A673 (cell line): ENCODE results near the gene SRPRA. TPM values are rescaled to one million over a fixed set of nuclear protein-coding genes. Genes with fewer than 3 reads are reported as not detected.

Experiments
- BruUV-seq: library from RNA; stranded (reverse); fragments of 400-500 nt; replicated peaks from 2 replicates; lab custom pipeline; 2021; lab: Mats Ljungman, UMichigan
- CTCF ChIA-PET: fragments of 300-600 bp; sonication (Branson Sonifier 250); formaldehyde crosslinking; loops from one replicate; lab custom pipeline; 2022; ENCODE audit warnings: antibody characterized with exemption; lab: Charles Lee
- POLR2A ChIA-PET: fragments of 300-600 bp; sonication (Branson Sonifier 250); formaldehyde crosslinking; loops from one replicate; lab custom pipeline; 2022; ENCODE audit warnings: antibody characterized with exemption; ENCODE audit not compliant: low non-redundant PET; lab: Charles Lee
- DNase-seq: peaks from one replicate; pipeline ENCODE4 v3.0.0-alpha.2; 2015; ENCODE audit warnings: low spot score
- H3K27ac ChIP-seq: fragments of 200-600 bp; sonication (generic); 2 replicates; pipeline ENCODE4 v1.5.1; 2016; ENCODE audit warnings: mixed run types, low read depth, mild to moderate bottlenecking, mixed read lengths, antibody characterized with exemption, low read length; ENCODE audit not compliant: poor library complexity, severe bottlenecking
- H3K27me3 ChIP-seq: fragments of 200-600 bp; sonication (generic); replicated peaks from 2 replicates; pipeline ENCODE4 v1.6.1; 2017; ENCODE audit warnings: mixed run types, low read depth, mild to moderate bottlenecking, mixed read lengths, antibody characterized with exemption, low read length; ENCODE audit not compliant: insufficient read depth, poor library complexity
- H3K36me3 ChIP-seq: fragments of 200-600 bp; sonication (generic); 2 replicates; pipeline ENCODE4 v1.6.1; 2016; ENCODE audit warnings: mixed run types, mild to moderate bottlenecking, mixed read lengths, antibody characterized with exemption, low read length; ENCODE audit not compliant: insufficient read depth, poor library complexity, severe bottlenecking
- H3K4me1 ChIP-seq: fragments of 200-600 bp; sonication (generic); 2 replicates; pipeline ENCODE4 v1.6.1; 2017; ENCODE audit warnings: mixed run types, mild to moderate bottlenecking, mixed read lengths, antibody characterized with exemption, low read length; ENCODE audit not compliant: insufficient read depth, poor library complexity, severe bottlenecking
- H3K4me3 ChIP-seq: fragments of 200-600 bp; sonication (generic); 2 replicates; pipeline ENCODE4 v1.5.1; 2016; ENCODE audit warnings: low read depth, mixed run types, mild to moderate bottlenecking, mixed read lengths, low read length; ENCODE audit not compliant: poor library complexity, severe bottlenecking
- H3K9me3 ChIP-seq: fragments of 200-600 bp; sonication (generic); 2 replicates; pipeline ENCODE4 v1.6.1; 2016; ENCODE audit warnings: mixed run types, low read depth, mild to moderate bottlenecking, mixed read lengths, antibody characterized with exemption, low read length; ENCODE audit not compliant: poor library complexity, severe bottlenecking
- EZH2 ChIP-seq: fragments of 200-600 bp; sonication (generic); IDR thresholded peaks from 2 replicates; pipeline ENCODE4 v1.6.1; 2017; ENCODE audit warnings: borderline replicate concordance, low read depth, mild to moderate bottlenecking, mixed read lengths, antibody characterized with exemption, low read length; ENCODE audit not compliant: poor library complexity, severe bottlenecking
- intact Hi-C: fragments of 100-400 bp; cut with micrococcal nuclease; formaldehyde crosslinking; loops from one replicate; pipeline ENCODE4 v1.10.0; 2022; ENCODE audit not compliant: unreplicated experiment
- total RNA-seq: library from RNA; stranded (reverse); gene quantifications from 2 replicates; pipeline ENCODE4 v1.2.3, GENCODE V29; 2021
- TF ChIP-seq, protein P1 (sequence below): fragments of 300-800, 200-600 bp; sonication (generic); conservative IDR thresholded peaks from 2 replicates; pipeline ENCODE4 v1.5.1; 2017; ENCODE audit warnings: low read depth, mild to moderate bottlenecking, antibody characterized with exemption, low read length, moderate library complexity, mixed read lengths

SRPRA gene
- total RNA-seq, 1 experiment from 2014 or later: 136 TPM

DNA sequence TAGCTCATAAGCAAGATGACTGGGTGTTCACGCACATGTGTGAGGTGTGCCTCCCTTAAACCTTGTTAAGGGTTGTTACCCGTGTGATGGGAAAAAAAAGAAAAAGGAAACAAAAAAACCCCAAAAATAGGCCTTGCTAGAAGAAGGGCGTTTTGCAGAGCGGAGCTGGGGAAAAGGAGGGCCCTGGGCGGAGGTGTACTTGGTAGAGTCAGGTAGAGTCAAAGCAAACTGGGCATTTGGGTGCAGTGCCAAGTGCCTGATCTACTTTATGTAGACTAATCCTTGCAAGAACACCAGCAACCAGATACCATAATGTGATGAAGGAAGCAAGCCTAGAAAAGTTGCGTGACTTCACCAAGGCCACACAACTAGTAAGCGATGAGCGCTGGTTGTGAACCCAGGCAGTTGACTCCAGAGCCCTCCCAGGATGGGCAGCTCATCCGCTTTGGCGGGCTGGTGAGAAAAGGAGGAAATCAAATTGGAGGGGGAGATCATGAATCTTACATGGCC, 13.0 kb upstream of the SRPRA start:
- H3K9me3 ChIP-seq: no peaks in the 10 kb centered on the region
- intact Hi-C loops: no loop called here
- H3K4me1 ChIP-seq: peaks cover 8% of the 10 kb centered on the region
- POLR2A ChIA-PET: no interaction called here
- no peak for TF ChIP-seq EZH2
- TF ChIP-seq, protein P1, sequence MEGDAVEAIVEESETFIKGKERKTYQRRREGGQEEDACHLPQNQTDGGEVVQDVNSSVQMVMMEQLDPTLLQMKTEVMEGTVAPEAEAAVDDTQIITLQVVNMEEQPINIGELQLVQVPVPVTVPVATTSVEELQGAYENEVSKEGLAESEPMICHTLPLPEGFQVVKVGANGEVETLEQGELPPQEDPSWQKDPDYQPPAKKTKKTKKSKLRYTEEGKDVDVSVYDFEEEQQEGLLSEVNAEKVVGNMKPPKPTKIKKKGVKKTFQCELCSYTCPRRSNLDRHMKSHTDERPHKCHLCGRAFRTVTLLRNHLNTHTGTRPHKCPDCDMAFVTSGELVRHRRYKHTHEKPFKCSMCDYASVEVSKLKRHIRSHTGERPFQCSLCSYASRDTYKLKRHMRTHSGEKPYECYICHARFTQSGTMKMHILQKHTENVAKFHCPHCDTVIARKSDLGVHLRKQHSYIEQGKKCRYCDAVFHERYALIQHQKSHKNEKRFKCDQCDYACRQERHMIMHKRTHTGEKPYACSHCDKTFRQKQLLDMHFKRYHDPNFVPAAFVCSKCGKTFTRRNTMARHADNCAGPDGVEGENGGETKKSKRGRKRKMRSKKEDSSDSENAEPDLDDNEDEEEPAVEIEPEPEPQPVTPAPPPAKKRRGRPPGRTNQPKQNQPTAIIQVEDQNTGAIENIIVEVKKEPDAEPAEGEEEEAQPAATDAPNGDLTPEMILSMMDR: no peak
- peaks cover 6% of the 10 kb centered on the region for H3K36me3 ChIP-seq
- H3K27ac ChIP-seq: no peak overlapping the region
- BruUV-seq: TSS peak; percentile 30
- CTCF ChIA-PET: no interaction called here
- H3K27me3 ChIP-seq: no peaks in the 10 kb centered on the region
- no peak for DNase-seq
- no peak overlapping the region for H3K4me3 ChIP-seq

DNA sequence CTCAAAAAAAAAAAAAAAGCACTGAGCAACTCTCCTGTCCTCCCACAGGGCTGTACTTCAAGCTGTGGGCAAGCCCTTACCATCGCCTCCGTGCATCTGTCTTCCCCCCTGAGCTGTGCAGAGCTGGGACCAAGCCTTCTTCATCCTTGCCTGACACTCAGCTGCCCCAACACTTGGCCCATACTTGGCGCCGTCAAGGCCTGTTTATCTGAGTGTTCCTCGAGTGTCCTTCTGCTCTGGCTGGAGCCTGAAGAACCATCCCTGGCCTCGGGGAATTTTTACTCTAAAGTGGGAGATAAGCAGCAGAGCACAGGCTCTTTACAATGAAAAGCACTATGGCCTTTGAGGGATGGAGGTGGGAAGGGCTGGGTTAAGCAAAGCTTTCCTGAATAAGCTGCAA, 12.6 kb upstream of the SRPRA start:
- BruUV-seq: no TSS peak
- intact Hi-C loops: no loop called here
- Histone ChIP-seq H3K4me1 (peaks cover 8% of the 10 kb centered on the region), H3K9me3 (no peaks in the 10 kb centered on the region), H3K36me3 (peaks cover 6% of the 10 kb centered on the region), H3K27me3 (no peaks in the 10 kb centered on the region), H3K27ac (no peak overlapping the region), H3K4me3 (no peak overlapping the region)
- no peak for TF ChIP-seq EZH2
- TF ChIP-seq, protein P1: no peak
- CTCF ChIA-PET: no interaction called here
- no peak for DNase-seq
- POLR2A ChIA-PET: no interaction called here

DNA sequence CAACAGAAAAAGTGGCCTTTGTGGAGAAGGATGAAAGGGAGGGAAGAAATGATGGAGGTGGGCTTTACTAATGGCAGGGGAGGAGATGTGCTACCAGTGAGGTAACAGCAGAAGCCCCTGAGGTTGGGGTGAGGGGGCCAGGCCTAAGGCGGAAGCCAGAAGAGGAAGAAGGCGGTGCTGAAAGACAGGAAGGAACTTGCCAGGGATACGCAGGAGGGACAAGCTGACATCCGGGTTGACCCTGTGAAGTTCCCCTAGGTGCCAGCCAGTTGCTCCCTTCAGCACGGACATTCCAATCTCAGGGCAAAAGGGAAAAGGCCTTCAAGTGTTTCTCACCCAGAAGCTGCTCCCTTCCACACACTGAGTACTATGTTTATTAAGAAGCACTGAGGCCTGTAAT, 11.9 kb upstream of the SRPRA start:
- ChIA-PET CTCF (no interaction called here), POLR2A (no interaction called here)
- DNase-seq: no peak
- no peaks in the 10 kb centered on the region for H3K9me3 ChIP-seq
- peaks cover 8% of the 10 kb centered on the region for H3K4me1 ChIP-seq
- intact Hi-C loops: no loop called here
- no TSS peak for BruUV-seq
- peaks cover 9% of the 10 kb centered on the region for H3K36me3 ChIP-seq
- H3K4me3 ChIP-seq: no peak overlapping the region
- H3K27ac ChIP-seq: no peak overlapping the region
- TF ChIP-seq, protein P1: no peak
- TF ChIP-seq EZH2: no peak
- H3K27me3 ChIP-seq: no peaks in the 10 kb centered on the region
